GM21737 (cell line): ENCODE results near the gene CGN.

ENCODE experiments used
- ATAC-seq: cut with Tn5 transposase; IDR thresholded peaks from one replicate; pipeline ENCODE4 v1.9.1; 2021; ENCODE audit warnings: mild to moderate bottlenecking, moderate library complexity; ENCODE audit not compliant: unreplicated experiment

Gene CGN

GRCh38 chr1:151545542-151545941 lies 34.4 kb downstream of the CGN start:
- no peak for ATAC-seq

DNA sequence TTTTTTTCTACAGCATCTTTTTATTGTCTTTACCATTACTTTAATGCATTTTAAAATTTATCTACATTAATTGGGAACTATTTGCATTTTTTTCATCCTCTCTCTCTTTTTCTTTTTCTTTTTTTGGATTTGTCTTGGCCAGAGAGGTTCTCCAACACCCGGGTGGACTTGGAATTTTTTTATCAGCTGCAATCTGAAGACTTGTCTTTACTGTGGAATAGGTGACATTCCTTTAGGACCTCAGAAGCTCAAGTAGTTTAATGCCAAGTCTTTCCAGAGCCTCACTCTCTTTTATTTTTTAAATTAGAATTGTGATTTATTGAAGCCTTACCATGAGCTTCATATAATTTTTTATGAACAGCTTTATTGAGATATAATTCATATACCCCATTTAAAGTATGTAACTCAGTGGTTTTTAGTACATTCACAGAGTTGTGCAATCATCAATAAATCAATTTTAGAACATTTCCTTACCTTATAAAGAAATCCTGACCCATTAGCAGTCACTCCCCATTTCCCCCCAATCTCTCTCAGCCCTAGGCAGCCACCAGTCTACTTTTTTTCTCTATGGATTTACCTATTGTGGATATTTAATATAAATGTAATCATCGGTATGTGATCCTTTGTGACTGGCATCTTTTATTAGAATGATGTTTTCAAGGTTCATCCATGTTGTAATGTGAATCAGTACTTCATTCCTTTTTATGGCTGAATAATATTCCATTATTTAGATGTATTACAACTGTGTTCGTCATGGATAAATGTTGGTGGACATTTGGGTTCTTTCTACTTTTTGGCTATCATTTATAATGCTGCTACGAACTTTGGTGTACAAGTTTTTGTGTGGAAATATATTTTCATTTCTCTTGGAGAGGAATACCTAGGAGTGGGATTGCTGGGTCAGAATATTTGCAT lies 35.1 kb downstream of the CGN start:
- ATAC-seq, result no peak

DNA sequence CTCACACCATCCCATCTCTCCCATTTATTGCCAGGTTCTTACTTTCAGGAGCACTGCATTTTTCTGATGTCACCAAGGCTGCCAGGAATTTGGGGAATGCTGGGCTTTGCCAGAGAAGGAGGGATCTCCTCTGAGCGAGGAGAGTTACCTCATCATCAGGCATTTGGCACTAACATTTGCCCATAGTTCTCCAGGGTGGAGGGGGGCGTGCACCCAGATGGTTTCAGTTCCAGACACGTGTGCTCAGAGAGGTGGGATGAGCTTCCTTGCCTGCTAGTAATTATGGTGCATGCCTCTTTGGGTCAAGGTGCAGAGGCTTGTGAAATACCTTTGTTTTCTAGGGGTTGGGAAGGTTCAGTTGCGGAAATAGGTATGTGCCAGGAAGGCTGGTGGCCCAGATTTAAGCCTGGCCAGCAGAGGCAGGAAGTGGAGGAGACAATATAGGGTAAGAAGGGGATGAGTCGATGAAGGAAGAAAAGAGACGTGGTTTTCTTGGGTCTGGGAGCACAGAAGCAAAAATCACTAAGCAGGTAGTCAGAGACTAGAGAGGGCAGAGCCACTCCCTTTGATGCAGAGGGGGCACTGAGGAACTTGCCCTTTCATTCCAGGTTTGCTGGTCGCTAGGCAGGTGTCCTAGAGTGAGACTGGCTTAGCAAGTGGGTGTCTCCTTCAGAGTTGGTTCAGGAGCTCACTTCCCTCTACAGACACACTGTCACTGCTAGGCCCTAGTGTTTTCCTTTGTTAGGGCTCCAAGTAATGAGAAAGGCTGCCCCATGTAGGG lies 36.1 kb downstream of the CGN start:
- no peak for ATAC-seq

- no peak for ATAC-seq
These were observed 36.7 kb downstream of the CGN start for GRCh38 chr1:151547900-151548230.

GRCh38 chr1:151549199-151549598 lies 38.0 kb downstream of the CGN start:
- ATAC-seq, result no peak

DNA sequence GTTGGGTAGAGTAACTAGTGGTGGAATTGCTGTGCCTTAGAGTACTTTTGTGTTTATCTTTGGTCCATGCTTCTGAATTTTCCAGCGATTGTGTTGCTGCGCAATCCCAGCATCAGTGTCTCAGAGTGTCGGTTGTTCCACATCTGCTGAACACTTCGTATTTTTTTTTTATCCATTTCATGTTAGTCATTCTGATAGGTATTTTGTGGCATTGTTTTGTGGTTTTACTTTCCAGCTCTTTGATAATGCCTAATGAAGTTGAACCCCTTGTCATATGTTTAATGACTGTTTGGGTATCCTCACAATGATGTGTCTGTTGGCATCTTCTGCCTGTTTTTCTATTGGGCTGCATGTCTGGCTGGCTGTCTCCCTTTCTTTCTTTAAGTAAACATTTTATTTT lies 42.5 kb downstream of the CGN start:
- ATAC-seq, result no peak

DNA sequence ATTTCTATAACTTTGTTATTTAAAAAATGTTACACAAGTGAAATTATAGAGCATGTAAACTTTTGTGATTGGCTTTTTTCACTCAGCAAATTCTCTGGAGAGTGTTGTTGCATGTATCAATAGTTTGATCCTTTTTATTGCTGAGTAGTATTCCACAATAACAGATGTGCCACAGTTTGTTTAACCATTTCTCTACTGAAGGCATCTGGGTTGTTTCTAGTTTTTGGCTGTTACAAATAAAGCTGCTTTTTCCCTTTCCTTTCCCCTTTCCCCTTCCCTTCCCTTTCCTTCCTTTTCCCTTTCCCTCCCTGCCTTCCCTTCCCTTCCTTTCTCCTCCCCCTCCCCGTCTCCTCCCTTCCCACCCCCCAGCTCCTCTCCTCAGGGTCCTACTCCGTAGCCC lies 44.9 kb downstream of the CGN start:
- no peak for ATAC-seq

- ATAC-seq, result no peak
These were observed 51.5 kb downstream of the CGN start for GRCh38 chr1:151562661-151563060.

DNA sequence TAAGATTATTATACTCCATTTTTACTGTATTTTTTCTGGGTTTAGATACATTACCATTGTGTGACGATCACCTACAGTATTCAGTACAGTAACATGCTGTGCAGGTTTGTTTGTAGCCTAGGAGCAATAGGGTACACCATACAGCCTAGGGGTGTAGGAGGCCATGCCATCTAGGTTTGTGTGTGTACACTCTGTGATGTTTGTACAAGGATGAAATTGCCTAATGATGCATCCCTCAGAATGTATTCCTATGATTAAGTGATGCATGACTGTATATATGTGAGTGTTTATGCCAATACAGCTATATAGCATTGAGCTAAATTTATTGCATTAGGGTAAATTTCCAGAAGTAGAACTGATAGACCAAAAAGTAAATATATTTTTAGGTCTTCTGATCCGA lies 52.2 kb downstream of the CGN start:
- ATAC-seq, result no peak

- no peak for ATAC-seq
These were observed 54.5 kb downstream of the CGN start for GRCh38 chr1:151565502-151566189.

DNA sequence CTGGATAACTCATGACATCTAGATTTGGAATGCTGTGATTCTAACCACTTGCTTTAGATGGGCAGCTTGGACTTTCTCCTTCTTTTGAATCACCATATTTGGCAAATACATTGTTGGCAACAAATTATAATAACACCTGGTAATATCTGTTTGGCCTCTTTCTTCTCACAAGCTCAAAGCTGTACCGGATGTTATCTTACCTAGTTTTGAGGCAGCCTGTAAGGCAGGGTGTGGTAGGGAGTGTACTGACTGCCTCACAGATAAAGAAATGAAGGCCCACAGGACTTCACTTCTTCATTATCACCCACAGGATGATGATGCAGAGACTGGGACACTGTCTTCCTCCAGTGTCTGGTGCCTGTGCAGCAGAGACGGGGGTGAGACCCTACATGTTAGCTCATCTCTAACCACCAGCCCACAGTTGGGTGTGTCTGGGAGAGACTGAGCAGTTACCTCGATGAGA lies 57.5 kb downstream of the CGN start:
- no peak for ATAC-seq

- ATAC-seq, result no peak
These were observed 59.6 kb downstream of the CGN start for GRCh38 chr1:151570819-151571218.

GRCh38 chr1:151574575-151575529 lies 63.7 kb downstream of the CGN start:
- no peak for ATAC-seq

- no peak for ATAC-seq
These were observed 66.0 kb downstream of the CGN start for GRCh38 chr1:151577173-151577572.

DNA sequence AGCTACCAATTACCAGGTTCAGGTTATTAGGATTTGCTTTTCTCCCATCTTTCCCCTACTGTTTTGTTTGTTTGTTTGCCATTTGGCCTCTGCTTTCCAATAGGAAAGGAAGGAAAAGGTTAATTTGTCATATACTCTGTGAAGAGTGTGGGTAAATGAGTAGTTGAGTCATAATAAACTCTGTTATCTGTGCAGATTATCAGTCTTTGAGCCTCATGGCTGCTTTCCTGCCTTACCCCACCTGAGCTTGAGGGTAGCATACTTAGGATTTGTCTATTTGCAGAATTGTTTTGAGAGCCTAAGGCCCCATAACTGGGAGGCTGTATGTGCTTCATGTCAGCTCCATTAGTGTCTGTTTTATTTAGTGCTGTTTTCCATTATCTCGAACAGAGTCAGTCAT lies 67.8 kb downstream of the CGN start:
- ATAC-seq, result no peak

- ATAC-seq, result no peak
These were observed 68.4 kb downstream of the CGN start for GRCh38 chr1:151579436-151580225.

DNA sequence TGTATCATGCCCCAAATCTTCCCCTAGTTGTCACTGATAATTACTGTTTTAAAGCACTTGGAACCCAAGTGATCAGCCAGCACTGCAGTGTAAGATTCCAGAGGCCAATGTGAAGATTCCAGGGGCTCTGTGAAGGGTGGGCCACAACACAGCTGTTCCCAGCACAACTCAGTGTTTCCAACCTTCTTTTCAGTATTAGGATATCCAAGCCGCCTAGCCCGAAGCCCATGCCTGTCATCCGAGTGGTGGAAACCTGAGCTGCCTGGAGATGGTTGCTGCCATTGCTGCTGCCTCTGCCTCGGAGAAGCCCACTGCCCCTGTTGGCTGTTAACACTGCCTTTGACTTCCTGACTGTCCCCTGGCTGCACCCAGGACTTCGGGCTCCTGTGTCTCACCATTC lies 70.3 kb downstream of the CGN start:
- ATAC-seq, result no peak

- no peak for ATAC-seq
These were observed 70.7 kb downstream of the CGN start for GRCh38 chr1:151581921-151582320.

DNA sequence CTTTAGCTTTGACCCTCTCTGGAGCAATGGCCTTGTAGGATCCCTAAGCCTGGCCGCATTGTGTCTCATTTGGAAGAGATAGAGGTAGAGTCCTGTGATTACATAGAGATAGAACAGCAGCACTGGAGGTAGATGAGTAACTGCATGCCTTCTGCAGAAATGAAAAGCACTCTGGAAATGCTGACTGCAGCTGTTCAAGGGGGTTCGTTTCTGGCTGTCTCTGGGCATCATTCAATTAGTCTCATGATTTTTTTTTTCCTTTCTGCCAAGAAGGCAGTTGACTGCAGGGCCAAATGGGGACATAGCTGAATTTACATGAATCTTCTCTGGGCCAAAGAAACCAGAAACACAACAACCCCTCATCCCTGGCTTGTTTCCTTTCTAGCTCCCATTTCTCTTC lies 72.6 kb downstream of the CGN start:
- ATAC-seq, result no peak

GRCh38 chr1:151584278-151584677 lies 73.1 kb downstream of the CGN start:
- ATAC-seq, result no peak
